Skeletal muscle tissue (tissue), 4 donors: ENCODE data around the gene RALY. TPM values are rescaled to one million over a fixed set of nuclear protein-coding genes. Genes with fewer than 3 reads are reported as not detected.

Experiments used
- H3K27ac ChIP-seq: one replicate; pipeline ENCODE4 v1.7.0; 2013; ENCODE audit warnings: mild to moderate bottlenecking, low read depth, low read length, inconsistent platforms
- H3K27me3 ChIP-seq, 3 donors: one replicate each; pipeline ENCODE4 v1.7.0; 2013; ENCODE audit warnings: low read length in 3 of 3; ENCODE audit not compliant: control insufficient read depth in 3 of 3, insufficient read depth in 3 of 3
- H3K36me3 ChIP-seq, 3 donors: one replicate each; pipeline ENCODE4 v1.7.0; 2013; ENCODE audit warnings: low read length in 3 of 3; ENCODE audit not compliant: control insufficient read depth in 3 of 3, insufficient read depth in 3 of 3
- H3K4me1 ChIP-seq, 3 donors: one replicate each; pipeline ENCODE4 v1.7.0; 2013; ENCODE audit warnings: low read length in 3 of 3, mild to moderate bottlenecking in 3 of 3; ENCODE audit not compliant: control insufficient read depth in 3 of 3, insufficient read depth in 3 of 3
- H3K4me3 ChIP-seq, 3 donors: one replicate each; pipeline ENCODE4 v1.7.0; 2013; ENCODE audit warnings: low read length in 3 of 3
- H3K9ac ChIP-seq, 3 donors: one replicate each; pipeline ENCODE4 v1.7.0; 2013; ENCODE audit warnings: low read length in 3 of 3, mild to moderate bottlenecking in 3 of 3, moderate library complexity in 2 of 3, low read depth in 1 of 3
- H3K9me3 ChIP-seq, 3 donors: one replicate each; pipeline ENCODE4 v1.7.0; 2013; ENCODE audit warnings: low read length in 3 of 3; ENCODE audit not compliant: control insufficient read depth in 3 of 3
- total RNA-seq: library from RNA; depleted of rRNA; stranded (reverse); fragments of >200 nt; gene quantifications from one replicate; pipeline ENCODE4 v1.2.3, GENCODE V29; 2014
- donor health status: Osteomylitis.

The RALY gene
- total RNA-seq, 1 donor from 2014 or later, result 52.2 TPM

DNA sequence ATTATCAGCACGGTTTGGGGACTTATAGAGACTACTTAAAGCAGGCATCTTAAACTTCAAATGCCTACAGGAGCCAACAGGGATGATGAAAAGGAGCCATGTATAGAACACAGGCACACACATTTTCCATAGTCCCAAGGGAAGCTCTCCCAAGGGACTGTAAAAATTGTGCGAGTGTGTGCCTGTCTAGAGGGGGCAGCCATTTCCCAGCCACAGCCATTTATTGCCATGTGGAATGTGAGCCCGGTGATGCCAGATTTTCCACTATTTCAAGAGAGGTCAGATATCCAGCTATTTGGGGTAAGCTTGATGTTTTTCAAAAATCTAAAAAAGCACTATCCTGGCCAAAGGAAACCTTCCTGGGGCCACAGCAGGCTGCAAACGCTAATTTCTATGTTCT, 24.1 kb upstream of the RALY start:
- Histone ChIP-seq H3K4me3 (no peak overlapping the region), H3K27me3 (no peaks in the 10 kb centered on the region), H3K36me3 (no peaks in the 10 kb centered on the region), H3K9me3 (no peaks in the 10 kb centered on the region), H3K4me1 (peaks cover 0 to under 1% (median 0%) of the 10 kb centered on the region in 3 donors), H3K27ac (no peak overlapping the region), H3K9ac (no peak overlapping the region)

DNA sequence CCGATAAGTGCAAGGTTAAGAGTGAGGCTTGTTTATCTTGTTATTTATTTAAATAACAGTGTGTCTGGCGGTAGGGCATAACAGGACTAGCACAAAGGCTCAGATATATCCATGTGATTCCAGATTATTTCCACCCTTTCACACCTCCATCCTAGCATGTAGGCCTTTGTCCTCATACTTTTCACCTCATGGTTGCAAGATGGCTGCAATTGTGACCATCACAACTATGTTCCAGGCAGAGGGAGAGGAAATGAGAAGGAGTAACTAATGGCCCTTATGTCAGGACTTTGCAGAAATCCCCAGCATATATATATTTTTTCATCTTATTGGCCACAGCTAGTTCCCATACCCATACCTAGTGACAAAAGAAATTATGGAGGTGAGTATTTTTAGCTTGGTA, 23.5 kb upstream of the RALY start:
- H3K27me3 ChIP-seq, result no peaks in the 10 kb centered on the region
- no peak overlapping the region for H3K27ac ChIP-seq
- no peak overlapping the region for H3K4me3 ChIP-seq
- H3K9me3 ChIP-seq, result no peaks in the 10 kb centered on the region
- no peaks in the 10 kb centered on the region for H3K36me3 ChIP-seq
- no peak overlapping the region for H3K9ac ChIP-seq
- no peaks in the 10 kb centered on the region for H3K4me1 ChIP-seq

GRCh38 chr20:33971147-33971975, 22.4 kb upstream of the RALY start:
- no peak overlapping the region for H3K9ac ChIP-seq
- no peaks in the 10 kb centered on the region for H3K36me3 ChIP-seq
- no peaks in the 10 kb centered on the region for H3K4me1 ChIP-seq
- no peaks in the 10 kb centered on the region for H3K9me3 ChIP-seq
- H3K27me3 ChIP-seq, result no peaks in the 10 kb centered on the region
- H3K27ac ChIP-seq, result no peak overlapping the region
- H3K4me3 ChIP-seq, result no peak overlapping the region

DNA sequence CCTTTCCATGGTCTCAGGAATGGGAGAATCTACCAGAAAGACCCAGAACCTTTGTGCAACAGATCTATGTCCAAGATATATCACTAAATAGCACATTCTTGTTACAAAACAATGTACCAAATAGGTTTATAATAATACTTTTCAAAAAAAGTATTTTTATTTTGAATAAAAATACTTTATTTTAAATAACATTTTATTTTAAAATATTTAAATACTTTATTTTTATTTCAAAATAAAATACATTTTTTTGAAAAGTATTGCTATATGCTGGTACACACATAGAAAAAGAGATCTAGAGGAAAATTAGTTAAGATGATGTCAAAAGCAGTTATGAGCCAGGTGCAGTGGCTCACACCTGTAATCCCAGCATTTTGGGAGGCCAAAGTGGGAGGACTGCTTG, 16.8 kb upstream of the RALY start:
- Histone ChIP-seq H3K4me1 (no peaks in the 10 kb centered on the region), H3K9ac (no peak overlapping the region), H3K9me3 (no peaks in the 10 kb centered on the region), H3K4me3 (no peak overlapping the region), H3K36me3 (no peaks in the 10 kb centered on the region), H3K27ac (no peak overlapping the region), H3K27me3 (no peaks in the 10 kb centered on the region)

DNA sequence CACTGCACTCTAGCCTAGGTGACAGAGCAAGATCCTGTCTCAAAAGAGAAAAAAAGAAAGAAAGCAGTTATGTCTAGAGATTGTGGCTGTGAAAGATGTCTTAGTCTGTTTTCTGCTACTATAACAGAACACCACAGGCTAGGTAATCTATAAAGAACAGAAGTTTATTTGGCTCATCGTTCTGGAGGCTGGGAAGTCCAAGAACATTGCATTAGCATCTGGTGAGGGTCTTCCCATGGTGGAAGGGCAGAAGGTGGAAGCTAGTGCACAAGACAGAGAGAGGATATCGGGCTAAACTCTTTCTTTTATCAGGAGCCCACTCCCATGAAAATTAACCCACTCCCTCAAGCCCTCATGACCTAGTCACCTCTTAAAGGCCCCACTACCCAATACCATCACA, 16.2 kb upstream of the RALY start:
- H3K9me3 ChIP-seq, result no peaks in the 10 kb centered on the region
- H3K4me1 ChIP-seq, result no peaks in the 10 kb centered on the region
- no peak overlapping the region for H3K9ac ChIP-seq
- H3K27ac ChIP-seq, result no peak overlapping the region
- no peaks in the 10 kb centered on the region for H3K36me3 ChIP-seq
- no peak overlapping the region for H3K4me3 ChIP-seq
- no peaks in the 10 kb centered on the region for H3K27me3 ChIP-seq

DNA sequence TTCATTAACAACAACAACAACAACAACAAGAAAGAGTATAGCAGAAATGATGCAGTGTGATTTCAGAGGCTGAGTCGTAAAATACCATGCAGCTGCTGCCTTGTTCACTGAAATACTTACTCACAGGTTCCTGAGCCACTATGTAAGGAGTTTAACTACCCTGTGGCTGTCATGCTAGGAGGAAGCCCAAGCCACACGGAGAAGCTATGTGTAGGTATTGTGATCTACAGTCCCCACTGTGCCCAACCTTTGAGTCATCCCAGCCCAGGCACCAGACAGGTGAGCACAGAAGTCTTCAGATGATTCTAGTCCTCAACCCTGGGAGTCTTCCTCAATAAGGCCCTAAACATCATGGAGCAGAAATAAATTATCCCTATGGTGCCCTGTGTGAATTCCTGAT, 14.6 kb upstream of the RALY start:
- Histone ChIP-seq H3K36me3 (no peaks in the 10 kb centered on the region), H3K27ac (no peak overlapping the region), H3K9me3 (no peaks in the 10 kb centered on the region), H3K9ac (no peak overlapping the region), H3K4me1 (no peaks in the 10 kb centered on the region), H3K27me3 (no peaks in the 10 kb centered on the region), H3K4me3 (no peak overlapping the region)

GRCh38 chr20:33981347-33981746, 12.4 kb upstream of the RALY start:
- no peaks in the 10 kb centered on the region for H3K4me1 ChIP-seq
- no peaks in the 10 kb centered on the region for H3K27me3 ChIP-seq
- no peak overlapping the region for H3K9ac ChIP-seq
- H3K4me3 ChIP-seq, result no peak overlapping the region
- no peaks in the 10 kb centered on the region for H3K9me3 ChIP-seq
- no peaks in the 10 kb centered on the region for H3K36me3 ChIP-seq
- H3K27ac ChIP-seq, result no peak overlapping the region

- Histone ChIP-seq H3K4me3 (no peak overlapping the region), H3K27me3 (no peaks in the 10 kb centered on the region), H3K9me3 (no peaks in the 10 kb centered on the region)
Observed at GRCh38 chr20:33981964-33982363, 11.7 kb upstream of the RALY start.

DNA sequence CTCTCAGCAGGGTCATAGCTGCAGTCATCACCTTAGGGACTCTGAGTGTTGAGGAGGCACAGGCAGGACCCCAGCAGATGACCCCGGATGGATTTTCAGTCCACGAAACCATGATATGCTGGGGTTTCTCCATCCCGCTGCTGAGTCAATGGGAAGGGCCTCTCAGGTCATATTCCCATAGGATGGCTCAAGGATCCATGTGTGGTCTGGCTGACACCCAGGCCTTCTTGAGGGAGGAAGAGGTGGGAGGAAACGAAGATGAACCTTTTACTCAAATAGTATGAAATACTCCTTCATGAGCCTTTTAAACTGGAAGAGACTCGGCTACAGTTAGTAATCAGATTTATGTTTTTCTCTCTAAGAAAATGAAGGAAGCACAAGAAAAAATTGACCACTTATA, 10.3 kb upstream of the RALY start:
- Histone ChIP-seq H3K9me3 (no peaks in the 10 kb centered on the region), H3K27me3 (no peaks in the 10 kb centered on the region), H3K27ac (no peak overlapping the region), H3K9ac (no peak overlapping the region), H3K4me3 (no peak overlapping the region), H3K4me1 (no peaks in the 10 kb centered on the region), H3K36me3 (no peaks in the 10 kb centered on the region)

More at GRCh38 chr20:33981964-33982363, 11.7 kb upstream of the RALY start:
- Histone ChIP-seq H3K27ac (no peak overlapping the region), H3K4me1 (no peaks in the 10 kb centered on the region), H3K9ac (no peak overlapping the region), H3K36me3 (no peaks in the 10 kb centered on the region)

DNA sequence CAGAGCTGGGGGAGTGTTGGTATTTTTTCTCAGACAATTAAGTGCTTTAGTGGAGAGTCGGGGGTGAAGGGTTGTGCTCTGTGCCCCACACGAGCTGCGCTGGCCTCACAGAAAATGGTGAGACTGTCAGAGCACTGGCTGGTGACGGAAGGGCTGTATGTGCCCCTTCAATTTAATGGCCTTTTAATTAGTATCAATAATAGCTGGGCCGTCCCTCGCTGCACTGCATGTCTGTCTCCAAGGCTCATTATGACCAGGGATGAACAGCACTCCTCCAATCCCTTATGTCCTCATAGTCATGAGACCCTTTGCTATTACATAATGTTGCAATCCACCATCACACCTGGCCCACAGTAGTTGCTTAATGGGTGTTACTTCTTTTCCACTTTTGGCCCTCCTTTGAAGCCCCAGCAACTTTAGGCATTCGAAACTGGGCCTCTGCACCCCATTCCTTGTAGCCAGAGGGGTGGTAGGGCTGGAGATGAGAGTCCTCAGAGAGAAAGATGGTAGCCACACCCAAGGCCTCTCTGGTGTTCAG, 9.5 kb upstream of the RALY start:
- no peak overlapping the region for H3K9ac ChIP-seq
- no peaks in the 10 kb centered on the region for H3K4me1 ChIP-seq
- H3K27me3 ChIP-seq, result no peaks in the 10 kb centered on the region
- no peak overlapping the region for H3K4me3 ChIP-seq
- no peak overlapping the region for H3K27ac ChIP-seq
- no peaks in the 10 kb centered on the region for H3K36me3 ChIP-seq
- no peaks in the 10 kb centered on the region for H3K9me3 ChIP-seq
